NOMO-1 treated with dmso at 0.1 percent for 144 hours (cell line): ENCODE results near the gene RCBTB1.
"Not testable (repeated sequence)": the region's sequence is repeated elsewhere in the genome, so short reads cannot be mapped to it uniquely, and the experiment has no call there.

Source experiments
- DNase-seq: peaks from one replicate; lab custom pipeline; 2025; ENCODE audit not compliant: unreplicated experiment; lab: John Stamatoyannopoulos, UW

RCBTB1 gene

GRCh38 chr13:49585220-49586157 is at the start of gene RCBTB1:
Gene RCBTB1 (minus strand): TSS chr13:49585558. CDS start chr13:49567279, 18,279 bp downstream.
- peak; percentile 60 for DNase-seq

- no peak for DNase-seq
Measured at GRCh38 chr13:49633710-49634109, 48.4 kb upstream of the RCBTB1 start.

- no peak for DNase-seq
Measured at GRCh38 chr13:49632156-49632555, 46.8 kb upstream of the RCBTB1 start.

- no peak for DNase-seq
Measured at GRCh38 chr13:49630580-49630979, 45.2 kb upstream of the RCBTB1 start.

GRCh38 chr13:49629947-49630346 is 44.6 kb upstream of the RCBTB1 start:
- DNase-seq, result no peak

- DNase-seq, result no peak
Measured at GRCh38 chr13:49629196-49629938, 44.0 kb upstream of the RCBTB1 start.

GRCh38 chr13:49627831-49628652 is 42.7 kb upstream of the RCBTB1 start, which contains the start of gene ARL11:
Gene ARL11 (plus strand): TSS chr13:49628507. CDS start chr13:49630448, 1,941 bp downstream.
- peak; percentile 91 for DNase-seq

GRCh38 chr13:49625392-49626079 is 40.2 kb upstream of the RCBTB1 start:
- DNase-seq, result no peak

GRCh38 chr13:49624229-49624628 is 38.9 kb upstream of the RCBTB1 start:
- no peak for DNase-seq

GRCh38 chr13:49622174-49622946 is 37.0 kb upstream of the RCBTB1 start:
- DNase-seq, result no peak

GRCh38 chr13:49620170-49620621 is 34.8 kb upstream of the RCBTB1 start:
- DNase-seq, result peak; percentile 22

GRCh38 chr13:49616676-49617065 is 31.3 kb upstream of the RCBTB1 start:
- no peak for DNase-seq

- no peak for DNase-seq
Measured at GRCh38 chr13:49615836-49616675, 30.7 kb upstream of the RCBTB1 start.

GRCh38 chr13:49612042-49612441 is 26.7 kb upstream of the RCBTB1 start:
- DNase-seq, result not testable (repeated sequence)

- no peak for DNase-seq
Measured at GRCh38 chr13:49610176-49610575, 24.8 kb upstream of the RCBTB1 start.

- no peak for DNase-seq
Measured at GRCh38 chr13:49608651-49609331, 23.4 kb upstream of the RCBTB1 start.

GRCh38 chr13:49607761-49608160 is 22.4 kb upstream of the RCBTB1 start:
- DNase-seq, result no peak
